ENCODE data around the gene C5orf52. TPM values are rescaled to one million over a fixed set of nuclear protein-coding genes. Genes with fewer than 3 reads are reported as not detected.

C5orf52 gene
- total RNA-seq, 4 donors from 2014 or later: not detected

GRCh38 chr5:157709346-157709745 lies 38.0 kb downstream of the C5orf52 start:
- Histone ChIP-seq H3K27ac (no peak overlapping the region), H3K27me3 (no peaks in the 10 kb centered on the region), H3K4me1 (no peaks in the 10 kb centered on the region), H3K4me3 (no peak overlapping the region), H3K9me3 (no peaks in the 10 kb centered on the region), H3K36me3 (no peaks in the 10 kb centered on the region)
- DNase-seq (ENCODE audit: low spot score in 2 of 2): no peak
- TF ChIP-seq EP300 (IDR thresholded peaks at IDR 0.05) (no peak), POLR2A (IDR thresholded peaks at IDR 0.05) (no peak), CTCF (IDR thresholded peaks at IDR 0.05) (no peak), POLR2AphosphoS5 (IDR thresholded peaks at IDR 0.05) (no peak)

DNA sequence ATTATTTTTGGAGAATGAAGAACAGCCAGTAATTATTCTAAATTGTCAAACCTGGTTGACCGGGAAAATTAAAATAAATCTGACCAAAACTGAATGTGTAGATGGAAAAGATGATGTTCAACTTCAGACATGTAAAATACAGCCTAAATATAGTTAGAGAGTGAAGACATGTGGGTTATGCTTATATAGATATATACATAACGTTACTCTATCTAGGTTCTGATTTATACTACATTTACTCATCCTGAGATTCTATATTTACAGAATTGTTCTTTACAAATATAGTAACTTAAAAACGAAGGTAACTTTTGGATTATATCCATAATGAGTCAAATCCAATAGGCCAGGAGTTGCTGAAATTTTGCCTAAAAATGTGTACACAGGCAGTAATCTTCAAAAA lies 39.1 kb downstream of the C5orf52 start:
- 66% methylated on average over 3 of the region's 3 CpGs for WGBS
- Histone ChIP-seq H3K4me3 (no peak overlapping the region), H3K9me3 (no peaks in the 10 kb centered on the region), H3K4me1 (no peaks in the 10 kb centered on the region), H3K27me3 (no peaks in the 10 kb centered on the region), H3K36me3 (no peaks in the 10 kb centered on the region), H3K27ac (no peak overlapping the region)
- no peak for DNase-seq (ENCODE audit: low spot score in 2 of 2)
- TF ChIP-seq POLR2A (IDR thresholded peaks at IDR 0.05) (no peak), POLR2AphosphoS5 (IDR thresholded peaks at IDR 0.05) (no peak), EP300 (IDR thresholded peaks at IDR 0.05) (no peak), CTCF (IDR thresholded peaks at IDR 0.05) (no peak)

GRCh38 chr5:157710882-157711281 lies 39.5 kb downstream of the C5orf52 start:
- H3K4me1 ChIP-seq: no peaks in the 10 kb centered on the region
- H3K27ac ChIP-seq: no peak overlapping the region
- TF ChIP-seq CTCF (IDR thresholded peaks at IDR 0.05): no peak
- no peak for TF ChIP-seq POLR2A (IDR thresholded peaks at IDR 0.05)
- no peaks in the 10 kb centered on the region for H3K36me3 ChIP-seq
- no peaks in the 10 kb centered on the region for H3K9me3 ChIP-seq
- H3K4me3 ChIP-seq: no peak overlapping the region
- no peak for DNase-seq (ENCODE audit: low spot score in 2 of 2)
- 38% methylated on average over 2 of the region's 2 CpGs for WGBS
- H3K27me3 ChIP-seq: no peaks in the 10 kb centered on the region

GRCh38 chr5:157713830-157714595 lies 42.7 kb downstream of the C5orf52 start:
- TF ChIP-seq POLR2AphosphoS5 (IDR thresholded peaks at IDR 0.05) (no peak), EP300 (IDR thresholded peaks at IDR 0.05) (no peak), POLR2A (IDR thresholded peaks at IDR 0.05) (no peak), CTCF (IDR thresholded peaks at IDR 0.05) (no peak)
- no peak for DNase-seq (ENCODE audit: low spot score in 2 of 2)
- WGBS: 85% methylated on average over 4 of the region's 4 CpGs
- Histone ChIP-seq H3K9me3 (no peaks in the 10 kb centered on the region), H3K4me3 (no peak overlapping the region), H3K27me3 (no peaks in the 10 kb centered on the region), H3K4me1 (no peaks in the 10 kb centered on the region), H3K36me3 (no peaks in the 10 kb centered on the region), H3K27ac (no peak overlapping the region)

- Histone ChIP-seq H3K9me3 (no peaks in the 10 kb centered on the region), H3K27me3 (no peaks in the 10 kb centered on the region), H3K27ac (no peak overlapping the region), H3K36me3 (no peaks in the 10 kb centered on the region), H3K4me1 (no peaks in the 10 kb centered on the region), H3K4me3 (no peak overlapping the region)
- no peak for TF ChIP-seq CTCF (IDR thresholded peaks at IDR 0.05)
- no peak for TF ChIP-seq POLR2A (IDR thresholded peaks at IDR 0.05)
- no peak for TF ChIP-seq EP300 (IDR thresholded peaks at IDR 0.05)
- no peak for TF ChIP-seq POLR2AphosphoS5 (IDR thresholded peaks at IDR 0.05)
- no peak for DNase-seq (ENCODE audit: low spot score in 2 of 2)
Measured at GRCh38 chr5:157714596-157714864, 43.2 kb downstream of the C5orf52 start.
